Naive thymus-derived CD4-positive, alpha-beta T cell (primary cell): Measurements from ENCODE around the gene CELF5. TPM values are rescaled to one million over a fixed set of nuclear protein-coding genes. Genes with fewer than 3 reads are reported as not detected.

ENCODE experiments used
- ATAC-seq: fragments of 150-1000 bp; cut with Tn5 transposase; 2 replicates; pipeline ENCODE4 v1.10.0; 2021; ENCODE audit warnings: mild to moderate bottlenecking, moderate library complexity
- CTCF ChIA-PET: fragments of 350-600 bp; sonication (Branson Sonifier 250); formaldehyde crosslinking; loops from one replicate; lab custom pipeline; 2021; ENCODE audit warnings: antibody characterized with exemption; lab: Charles Lee
- POLR2A ChIA-PET: fragments of 350-600 bp; sonication (Branson Sonifier 250); formaldehyde crosslinking; loops from one replicate; lab custom pipeline; 2021; ENCODE audit warnings: antibody characterized with exemption, inconsistent platforms; lab: Charles Lee
- DNase-seq, 9 donors: peaks; one replicate each; pipeline versions ENCODE4 v3.0.0 to v3.0.0-alpha.2; 2020 to 2022; ENCODE audit warnings: mixed read lengths in 1 of 9
- H3K27ac ChIP-seq: one replicate; pipeline ENCODE4 v1.7.0; 2013; ENCODE audit warnings: mild to moderate bottlenecking, low read depth, low read length, moderate library complexity
- H3K27me3 ChIP-seq, 2 donors: one replicate each; pipeline ENCODE4 v1.7.0; 2013; ENCODE audit warnings: low read length in 2 of 2, mild to moderate bottlenecking in 2 of 2, moderate library complexity in 2 of 2; ENCODE audit not compliant: control insufficient read depth in 2 of 2, insufficient read depth in 2 of 2
- H3K36me3 ChIP-seq, 3 experiments: 1 replicate in 2 of 3; 2 replicates in 1 of 3; pipeline ENCODE4 v1.7.0; 2013; ENCODE audit warnings: low read length in 3 of 3, mild to moderate bottlenecking in 3 of 3, moderate library complexity in 1 of 3; ENCODE audit not compliant: insufficient read depth in 3 of 3, control insufficient read depth in 2 of 3
- H3K4me1 ChIP-seq, 2 donors: one replicate each; pipeline ENCODE4 v1.7.0; 2013; ENCODE audit warnings: low read length in 2 of 2, mild to moderate bottlenecking in 2 of 2, moderate library complexity in 1 of 2; ENCODE audit not compliant: control insufficient read depth in 2 of 2, insufficient read depth in 2 of 2
- H3K4me3 ChIP-seq: 2 replicates; pipeline ENCODE4 v1.7.0; 2013; ENCODE audit warnings: mild to moderate bottlenecking, low read length
- H3K9me3 ChIP-seq, 3 experiments: 1 replicate in 2 of 3; 2 replicates in 1 of 3; pipeline ENCODE4 v1.7.0; 2013; ENCODE audit warnings: low read length in 3 of 3; ENCODE audit not compliant: control insufficient read depth in 2 of 3
- H3K27ac Mint-ChIP-seq, 9 donors: one replicate each; pipeline ENCODE4 v1.8.0; 2020 to 2022; ENCODE audit warnings: mixed read lengths in 9 of 9, mild to moderate bottlenecking in 8 of 9, moderate library complexity in 5 of 9, inconsistent platforms in 2 of 9
- H3K27me3 Mint-ChIP-seq, 5 donors: one replicate each; pipeline ENCODE4 v1.8.0; 2021 to 2022; ENCODE audit warnings: mixed read lengths in 5 of 5, mild to moderate bottlenecking in 1 of 5
- H3K36me3 Mint-ChIP-seq, 5 donors: one replicate each; pipeline ENCODE4 v1.8.0; 2020 to 2022; ENCODE audit warnings: mixed read lengths in 5 of 5, mild to moderate bottlenecking in 3 of 5, inconsistent platforms in 1 of 5
- H3K4me1 Mint-ChIP-seq, 7 donors: one replicate each; pipeline ENCODE4 v1.8.0; 2020 to 2022; ENCODE audit warnings: mixed read lengths in 7 of 7, mild to moderate bottlenecking in 3 of 7, inconsistent platforms in 1 of 7
- H3K4me3 Mint-ChIP-seq, 10 donors: one replicate each; pipeline ENCODE4 v1.8.0; 2020 to 2022; ENCODE audit warnings: mild to moderate bottlenecking in 10 of 10, mixed read lengths in 10 of 10, moderate library complexity in 6 of 10, inconsistent platforms in 2 of 10
- H3K9me3 Mint-ChIP-seq, 11 donors: one replicate each; pipeline ENCODE4 v1.8.0; 2020 to 2022; ENCODE audit warnings: mixed read lengths in 11 of 11, mild to moderate bottlenecking in 4 of 11, inconsistent platforms in 1 of 11, moderate library complexity in 1 of 11
- intact Hi-C, 2 donors: fragments of 100-400 bp; cut with micrococcal nuclease; formaldehyde crosslinking; loops; one replicate each; pipeline ENCODE4 v1.15.1; 2023
- polyA plus RNA-seq, 2 donors: library from polyadenylated mRNA; unstranded; fragments of 300-500 nt; fragmentation: Illumina TruSeq; gene quantifications; one replicate each; pipeline ENCODE4 v1.2.3, GENCODE V29; 2021
- total RNA-seq, 6 experiments: library from RNA in 5 of 6; stranded (reverse) in 5 of 6; gene quantifications; 1 replicate in 5 of 6; 2 replicates in 1 of 6; pipeline ENCODE4 v1.2.3 and lab custom pipeline; 2021 to 2026

The CELF5 gene
- total and polyA plus RNA-seq, 7 experiments from 2014 or later, result 0.16 to 0.27 (median 0.17) TPM; not detected in 2

- no peaks in the 10 kb centered on the region for H3K27me3 ChIP-seq
- DNase-seq (no peak), ATAC-seq (no peak)
- H3K36me3 ChIP-seq, result peaks cover 0 to 73% (median 0%) of the 10 kb centered on the region in 3 experiments
- Mint-ChIP-seq H3K9me3 (peaks cover 0 to 1% (median 0%) of the 10 kb centered on the region in 11 donors), H3K27me3 (no peaks in the 10 kb centered on the region), H3K36me3 (peaks cover 0 to 4% (median 0%) of the 10 kb centered on the region in 5 donors), H3K27ac (no peak overlapping the region), H3K4me3 (no peak overlapping the region), H3K4me1 (peaks cover 0 to under 1% (median 0%) of the 10 kb centered on the region in 7 donors)
- ChIA-PET CTCF (no interaction called here), POLR2A (interaction anchor here (1.6 kb wide), 1 partner anchor 18 kb away, joined by 4 read pairs; no protein-coding TSS in a partner anchor)
- no peaks in the 10 kb centered on the region for H3K9me3 ChIP-seq
- intact Hi-C loops, result no loop called here
- no peak overlapping the region for H3K27ac ChIP-seq
- H3K4me1 ChIP-seq, result no peaks in the 10 kb centered on the region
- H3K4me3 ChIP-seq, result no peak overlapping the region
Observed at GRCh38 chr19:3204646-3205275, 19.7 kb upstream of the CELF5 start.

DNA sequence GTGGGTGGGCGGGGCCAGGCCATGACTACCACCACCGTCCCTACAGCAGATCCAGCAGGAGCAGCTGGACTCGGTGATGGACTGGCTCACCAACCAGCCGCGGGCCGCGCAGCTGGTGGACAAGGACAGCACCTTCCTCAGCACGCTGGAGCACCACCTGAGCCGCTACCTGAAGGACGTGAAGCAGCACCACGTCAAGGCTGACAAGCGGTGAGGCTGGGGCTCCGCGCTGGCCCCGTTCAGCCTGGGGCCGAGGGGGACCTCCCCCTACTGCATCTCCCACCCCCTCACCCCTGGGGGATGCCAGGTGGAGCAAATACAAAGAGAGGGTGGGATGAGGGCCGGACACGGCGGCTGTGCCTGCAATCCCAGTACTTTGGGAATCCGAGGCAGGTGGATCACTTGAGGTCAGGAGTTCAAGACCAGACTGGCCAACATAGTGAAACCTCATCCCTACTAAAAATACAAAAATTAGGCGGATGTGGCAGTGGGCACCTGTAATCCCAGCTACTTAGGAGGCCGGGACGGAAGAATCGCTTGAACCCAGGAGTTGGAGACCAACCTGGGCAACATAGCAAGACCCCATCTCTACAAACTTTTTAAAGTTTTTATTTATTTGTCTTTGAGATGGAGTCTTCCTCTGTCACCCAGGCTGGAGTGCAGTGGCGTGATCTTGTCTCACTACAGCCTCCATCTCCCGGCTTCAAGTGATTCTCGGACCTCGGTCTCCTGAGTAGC lies 18.1 kb upstream of the CELF5 start:
- Mint-ChIP-seq H3K36me3 (peaks cover 0 to 4% (median 0%) of the 10 kb centered on the region in 5 donors), H3K27me3 (no peaks in the 10 kb centered on the region), H3K27ac (no peak overlapping the region), H3K4me1 (peaks cover 0 to 4% (median 0%) of the 10 kb centered on the region in 7 donors), H3K9me3 (peaks cover 0 to 1% (median 0%) of the 10 kb centered on the region in 11 donors), H3K4me3 (no peak overlapping the region)
- ATAC-seq (no peak), DNase-seq (no peak)
- ChIA-PET CTCF (interaction anchor here (1.5 kb wide), 1 partner anchor 256 kb away, joined by 4 read pairs; no protein-coding TSS in a partner anchor), POLR2A (no interaction called here)
- Histone ChIP-seq H3K27ac (no peak overlapping the region), H3K36me3 (peaks cover 0 to 65% (median 0%) of the 10 kb centered on the region in 3 experiments), H3K4me1 (no peaks in the 10 kb centered on the region), H3K9me3 (no peaks in the 10 kb centered on the region), H3K27me3 (no peaks in the 10 kb centered on the region), H3K4me3 (no peak overlapping the region)
- intact Hi-C loops, result no loop called here

DNA sequence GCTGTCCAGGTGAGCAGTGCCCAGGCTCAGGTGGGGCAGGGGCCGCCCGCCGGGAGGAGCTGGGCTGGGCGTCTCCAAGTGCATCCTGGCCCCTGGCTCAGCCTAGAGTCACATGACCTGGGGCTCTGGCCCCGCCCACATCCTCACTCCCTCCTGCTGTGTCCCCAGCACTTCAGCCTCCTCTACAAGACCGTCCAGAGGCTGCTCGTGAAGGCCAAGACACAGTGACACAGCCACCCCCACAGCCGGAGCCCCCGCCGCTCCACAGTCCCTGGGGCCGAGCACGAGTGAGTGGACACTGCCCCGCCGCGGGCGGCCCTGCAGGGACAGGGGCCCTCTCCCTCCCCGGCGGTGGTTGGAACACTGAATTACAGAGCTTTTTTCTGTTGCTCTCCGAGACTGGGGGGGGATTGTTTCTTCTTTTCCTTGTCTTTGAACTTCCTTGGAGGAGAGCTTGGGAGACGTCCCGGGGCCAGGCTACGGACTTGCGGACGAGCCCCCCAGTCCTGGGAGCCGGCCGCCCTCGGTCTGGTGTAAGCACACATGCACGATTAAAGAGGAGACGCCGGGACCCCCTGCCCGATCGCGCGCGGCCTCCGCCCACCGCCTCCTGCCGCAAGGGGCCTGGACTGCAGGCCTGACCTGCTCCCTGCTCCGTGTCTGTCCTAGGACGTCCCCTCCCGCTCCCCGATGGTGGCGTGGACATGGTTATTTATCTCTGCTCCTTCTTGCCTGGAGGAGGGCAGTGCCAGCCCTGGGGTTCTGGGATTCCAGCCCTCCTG lies 16.8 kb upstream of the CELF5 start:
- Histone ChIP-seq H3K27me3 (no peaks in the 10 kb centered on the region), H3K36me3 (peaks cover 0 to 54% (median 0%) of the 10 kb centered on the region in 3 experiments), H3K9me3 (no peaks in the 10 kb centered on the region), H3K27ac (no peak overlapping the region), H3K4me3 (no peak overlapping the region), H3K4me1 (no peaks in the 10 kb centered on the region)
- H3K27ac Mint-ChIP-seq, result no peak overlapping the region
- no peak overlapping the region for H3K4me3 Mint-ChIP-seq
- CTCF ChIA-PET, result interaction anchor here (1.5 kb wide), 1 partner anchor 257 kb away, joined by 4 read pairs; no protein-coding TSS in a partner anchor
- no peaks in the 10 kb centered on the region for H3K27me3 Mint-ChIP-seq
- peaks cover 0 to 4% (median 0%) of the 10 kb centered on the region in 5 donors for H3K36me3 Mint-ChIP-seq
- intact Hi-C loops, result no loop called here
- peaks cover 0 to 1% (median 0%) of the 10 kb centered on the region in 11 donors for H3K9me3 Mint-ChIP-seq
- ATAC-seq (no peak), DNase-seq (no peak)
- H3K4me1 Mint-ChIP-seq, result peaks cover 0 to 4% (median 0%) of the 10 kb centered on the region in 7 donors
- POLR2A ChIA-PET, result no interaction called here

DNA sequence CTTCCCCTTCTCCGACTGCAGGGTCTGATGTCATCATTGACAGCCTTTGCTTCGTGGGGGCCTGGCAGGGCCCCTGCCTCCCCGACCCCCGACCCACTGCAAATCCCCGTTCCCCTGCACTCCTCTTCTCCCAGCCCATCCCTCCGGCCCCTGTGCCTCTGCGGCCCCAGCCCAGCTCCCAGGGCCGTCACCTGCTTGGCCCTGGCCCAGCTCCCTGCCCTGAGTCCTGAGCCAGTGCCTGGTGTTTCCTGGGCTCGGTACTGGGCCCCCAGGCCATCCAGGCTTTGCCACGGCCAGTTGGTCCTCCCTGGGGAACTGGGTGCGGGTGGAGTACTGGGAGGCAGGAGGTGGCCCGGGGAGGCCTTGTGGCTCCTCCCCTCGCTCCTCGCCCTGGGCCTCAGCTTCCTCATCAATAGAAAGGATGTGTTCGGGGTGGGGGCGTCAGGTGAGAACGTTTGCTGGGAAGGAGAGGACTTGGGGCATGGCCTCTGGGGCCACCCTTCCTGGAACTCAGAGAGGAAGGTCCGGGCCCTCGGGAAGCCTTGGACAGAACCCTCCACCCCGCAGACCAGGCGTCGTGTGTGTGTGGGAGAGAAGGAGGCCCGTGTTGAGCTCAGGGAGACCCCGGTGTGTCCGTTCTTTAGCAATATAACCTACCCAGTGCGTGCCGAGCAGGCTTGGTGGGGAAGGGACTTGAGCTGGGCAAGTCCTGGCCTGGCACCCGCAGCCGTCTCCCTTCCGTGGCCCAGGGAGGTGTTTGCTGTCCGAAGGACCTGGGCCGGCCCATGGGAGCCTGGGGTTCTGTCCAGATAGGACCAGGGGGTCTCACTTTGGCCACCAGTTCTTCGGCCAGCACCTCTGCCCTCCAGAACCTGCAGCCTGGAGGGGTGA lies 15.9 kb upstream of the CELF5 start:
- Mint-ChIP-seq H3K9me3 (no peaks in the 10 kb centered on the region), H3K4me1 (peaks cover 0 to 4% (median 0%) of the 10 kb centered on the region in 7 donors), H3K27me3 (no peaks in the 10 kb centered on the region), H3K4me3 (no peak overlapping the region), H3K36me3 (peaks cover 0 to 4% (median 0%) of the 10 kb centered on the region in 5 donors), H3K27ac (no peak overlapping the region)
- H3K27me3 ChIP-seq, result no peaks in the 10 kb centered on the region
- ATAC-seq (no peak), DNase-seq (no peak)
- POLR2A ChIA-PET, result no interaction called here
- no peaks in the 10 kb centered on the region for H3K9me3 ChIP-seq
- intact Hi-C loops, result no loop called here
- H3K27ac ChIP-seq, result no peak overlapping the region
- no peaks in the 10 kb centered on the region for H3K4me1 ChIP-seq
- H3K4me3 ChIP-seq, result no peak overlapping the region
- peaks cover 0 to 49% (median 0%) of the 10 kb centered on the region in 3 experiments for H3K36me3 ChIP-seq
- CTCF ChIA-PET, result no interaction called here

GRCh38 chr19:3210347-3211017 lies 14.0 kb upstream of the CELF5 start:
- intact Hi-C loops, result loop anchor here (1.0 kb wide), 1 partner anchor 248 kb away; no protein-coding TSS in a partner anchor
- no peaks in the 10 kb centered on the region for H3K9me3 Mint-ChIP-seq
- peak overlapping the region in 2 of 9 donors; percentile 25 to 55 for H3K27ac Mint-ChIP-seq
- ATAC-seq, result peak; percentile 91
- Histone ChIP-seq H3K27me3 (no peaks in the 10 kb centered on the region), H3K4me3 (no peak overlapping the region), H3K27ac (no peak overlapping the region), H3K36me3 (peaks cover 0 to 30% (median 0%) of the 10 kb centered on the region in 3 experiments), H3K4me1 (no peaks in the 10 kb centered on the region), H3K9me3 (no peaks in the 10 kb centered on the region)
- H3K36me3 Mint-ChIP-seq, result peaks cover 0 to 2% (median 0%) of the 10 kb centered on the region in 5 donors
- ChIA-PET CTCF (interaction anchor here (0.7 to 0.9 kb wide), 3 partner anchors 13 to 318 kb away, joined by 3 read pairs; no protein-coding TSS in a partner anchor), POLR2A (interaction anchor here (0.5 to 1.0 kb wide), 4 partner anchors 24 to 740 kb away, joined by 3 to 4 read pairs (median 3); partner anchors contain the start of gene NCLN)
- peak; percentile 30 to 72 (median 58) for DNase-seq
- H3K4me3 Mint-ChIP-seq, result no peak overlapping the region
- H3K27me3 Mint-ChIP-seq, result no peaks in the 10 kb centered on the region
- peaks cover 0 to 4% (median 0%) of the 10 kb centered on the region in 7 donors for H3K4me1 Mint-ChIP-seq
